DMS 273 (cell line): ENCODE measurements around the gene ESAM.

Experiments
- DNase-seq: peaks from one replicate; lab custom pipeline; 2025; ENCODE audit not compliant: unreplicated experiment; lab: John Stamatoyannopoulos, UW

ESAM gene

DNA sequence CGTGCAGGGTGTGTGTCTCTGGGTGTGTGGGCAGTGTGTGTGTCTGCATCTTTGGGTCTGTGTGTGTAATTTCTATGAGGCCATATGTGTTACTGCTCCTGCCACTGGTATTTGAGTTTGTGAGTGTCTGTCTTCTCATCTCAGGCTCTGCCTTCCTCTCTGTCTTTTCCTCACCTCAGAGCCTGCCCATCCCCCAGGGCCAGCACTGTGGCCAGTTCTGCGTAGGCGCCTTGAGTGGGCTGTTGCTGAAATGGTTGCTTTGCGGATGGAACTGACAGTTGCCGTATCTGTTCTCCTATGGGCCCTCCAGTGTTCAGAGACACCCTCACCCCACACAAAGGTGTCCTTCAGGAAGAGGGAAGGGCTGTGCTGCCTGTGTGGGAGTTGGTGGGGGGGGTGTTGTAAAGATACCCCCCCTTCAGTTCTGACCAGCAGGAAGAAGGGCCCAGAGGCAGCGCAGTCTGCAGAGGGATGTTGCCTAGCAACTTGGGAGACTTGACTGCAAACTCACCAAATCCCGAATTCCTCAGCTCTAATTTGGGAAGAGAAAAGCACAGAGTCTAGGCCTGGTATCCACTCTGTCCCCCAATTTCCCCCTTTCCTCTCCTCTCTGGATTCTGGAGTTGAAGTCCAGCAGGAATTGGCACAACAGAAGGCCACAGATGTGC is 24.3 kb downstream of the ESAM start:
- DNase-seq: peak; percentile 67

- peak; percentile 6 for DNase-seq
These were observed 25.4 kb downstream of the ESAM start for GRCh38 chr11:124736736-124737135.

GRCh38 chr11:124732230-124732629 is 29.9 kb downstream of the ESAM start:
- no peak for DNase-seq

DNA sequence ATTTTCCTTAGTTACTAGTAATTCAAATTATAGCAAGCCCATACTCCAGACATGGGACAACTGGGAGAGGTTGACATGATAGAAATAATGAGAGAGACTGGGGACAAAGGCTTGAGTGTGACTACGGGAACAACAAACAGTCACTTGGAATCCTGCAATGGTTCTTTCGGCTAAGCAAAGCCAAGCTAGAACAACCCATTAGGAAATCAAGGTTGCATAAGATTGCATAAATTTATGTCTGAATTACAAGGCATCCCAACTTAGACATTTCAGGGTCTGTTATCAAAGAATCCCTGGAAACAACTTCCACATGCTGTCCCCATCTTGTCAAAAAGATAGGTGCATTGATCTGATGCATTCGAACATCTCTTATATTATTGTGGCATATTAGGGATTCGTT is 32.5 kb downstream of the ESAM start:
- no peak for DNase-seq

DNA sequence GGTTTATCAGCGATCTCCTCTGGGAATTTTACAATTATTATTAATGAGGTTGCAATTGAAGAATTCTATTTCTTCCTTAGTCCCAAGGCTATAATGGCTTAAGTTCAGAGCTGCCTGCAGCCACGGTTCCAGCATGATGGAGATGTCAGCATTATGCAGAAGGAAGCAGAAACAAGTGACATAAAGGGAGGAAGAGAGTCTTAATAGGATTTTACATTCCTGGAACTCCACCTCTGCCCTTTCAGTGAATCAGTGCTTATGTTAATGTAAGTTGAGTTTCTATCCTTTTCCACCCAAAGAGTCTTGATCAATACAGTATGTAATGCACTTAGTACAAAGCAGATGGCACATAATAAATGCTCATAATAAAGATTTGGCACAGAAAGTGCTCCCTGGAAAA is 34.0 kb downstream of the ESAM start:
- DNase-seq: no peak

DNA sequence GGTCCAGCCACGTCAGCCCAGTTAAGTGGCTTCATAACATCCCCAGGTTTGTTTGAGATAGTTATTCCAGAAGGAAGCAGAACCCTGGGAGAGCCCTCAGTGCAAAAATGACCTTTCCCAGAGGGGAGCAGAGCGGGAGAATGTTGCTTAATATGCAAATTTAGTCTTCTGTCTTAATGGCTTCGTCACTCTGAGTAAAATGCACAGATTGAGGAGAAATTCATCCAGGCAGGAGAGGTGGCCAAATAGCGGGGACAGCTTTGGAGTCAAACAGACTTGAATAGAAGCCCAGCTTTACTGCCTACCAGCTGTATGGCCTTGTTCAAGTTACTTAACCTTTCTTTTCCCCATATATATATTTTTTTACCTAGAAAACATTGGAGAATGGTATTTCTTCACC is 34.6 kb downstream of the ESAM start:
- no peak for DNase-seq

DNA sequence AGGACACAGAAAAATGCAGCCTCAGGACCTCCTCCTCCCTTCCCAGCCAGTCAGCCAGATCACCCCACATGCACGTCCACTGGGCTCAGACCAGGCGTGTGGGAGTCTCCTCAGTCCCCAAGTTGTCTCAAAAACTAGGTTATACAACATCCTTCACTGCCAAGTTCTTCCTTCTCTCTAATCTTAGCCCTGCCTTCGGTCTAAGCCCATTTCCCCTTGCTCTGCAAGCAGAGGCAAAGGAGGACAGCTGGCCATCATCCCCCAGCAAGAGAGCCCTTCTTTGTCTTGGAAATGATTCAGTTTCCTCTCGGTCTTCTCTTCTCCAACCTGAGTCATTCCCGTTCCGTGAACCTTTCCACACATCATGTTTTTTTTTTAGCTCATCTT is 36.4 kb downstream of the ESAM start:
- no peak for DNase-seq

GRCh38 chr11:124724979-124725718 is 36.9 kb downstream of the ESAM start:
- no peak for DNase-seq

GRCh38 chr11:124722176-124722575 is 39.9 kb downstream of the ESAM start:
- DNase-seq: no peak

- no peak for DNase-seq
These were observed 42.6 kb downstream of the ESAM start for GRCh38 chr11:124719534-124719933.

- no peak for DNase-seq
These were observed 43.3 kb downstream of the ESAM start for GRCh38 chr11:124718801-124719200.

GRCh38 chr11:124717786-124718651 is 44.1 kb downstream of the ESAM start:
- peak; percentile 71 for DNase-seq

- DNase-seq: peak; percentile 41
These were observed 44.7 kb downstream of the ESAM start for GRCh38 chr11:124717421-124717785.

- peak; percentile 43 for DNase-seq
These were observed 45.5 kb downstream of the ESAM start for GRCh38 chr11:124716591-124716990.

DNA sequence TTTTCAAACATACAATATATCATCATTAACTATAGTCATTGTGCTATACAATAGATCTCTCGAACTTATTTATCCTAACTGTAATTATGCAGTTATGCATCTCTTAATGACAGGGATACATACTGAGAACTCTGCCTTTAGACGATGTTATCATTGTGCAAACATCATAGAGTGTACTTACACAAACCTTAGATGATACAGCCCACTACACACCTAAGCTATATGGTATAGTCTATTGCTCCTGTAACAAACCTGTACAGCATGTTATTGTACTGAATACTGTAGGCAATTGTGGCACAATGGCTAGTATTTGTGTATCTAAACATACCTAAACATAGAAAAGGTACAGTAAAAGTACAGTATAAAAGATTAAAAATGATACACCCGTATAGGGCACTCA is 49.7 kb downstream of the ESAM start:
- no peak for DNase-seq

- DNase-seq: no peak
These were observed 54.3 kb downstream of the ESAM start for GRCh38 chr11:124707829-124708228.
